VCaP (cell line): ENCODE results near the gene SPSB2.
A peak's percentile ranks its signal among the peaks of the same experiment; 100 is the strongest.
"Not testable (repeated sequence)": the region's sequence is repeated elsewhere in the genome, so short reads cannot be mapped to it uniquely, and the experiment has no call there.

Experiments used
- H3K27ac ChIP-seq: fragments of 450-650 bp; 2 replicates; pipeline ENCODE4 v1.5.1; 2017
- CTCF ChIP-seq: fragments of 450-650 bp; conservative IDR thresholded peaks from 2 replicates; pipeline ENCODE4 v1.5.1; 2017; ENCODE audit warnings: mild to moderate bottlenecking, moderate library complexity

The SPSB2 gene

GRCh38 chr12:6915789-6916285 lies 42.7 kb upstream of the SPSB2 start:
- H3K27ac ChIP-seq, result no peak overlapping the region
- no peak for TF ChIP-seq CTCF

- no peak for TF ChIP-seq CTCF
- peak overlapping the region; percentile 68 for H3K27ac ChIP-seq
These were observed 42.1 kb upstream of the SPSB2 start for GRCh38 chr12:6914947-6915788.

GRCh38 chr12:6914246-6914946 lies 41.3 kb upstream of the SPSB2 start, which contains the start of gene ENO2:
Gene ENO2 (plus strand): TSS chr12:6914580. CDS start chr12:6915833, 1,253 bp downstream.
- no peak for TF ChIP-seq CTCF
- peak within 1 kb of the TSS; percentile 68 for H3K27ac ChIP-seq

- no peak for TF ChIP-seq CTCF
- H3K27ac ChIP-seq, result no peak overlapping the region
These were observed 39.2 kb upstream of the SPSB2 start for GRCh38 chr12:6912164-6912935.

GRCh38 chr12:6909421-6910145 lies 36.5 kb upstream of the SPSB2 start:
- TF ChIP-seq CTCF, result no peak
- H3K27ac ChIP-seq, result no peak overlapping the region

GRCh38 chr12:6908141-6908540 lies 35.0 kb upstream of the SPSB2 start:
- not testable (repeated sequence) for H3K27ac ChIP-seq

GRCh38 chr12:6905414-6906040 lies 32.4 kb upstream of the SPSB2 start:
- TF ChIP-seq CTCF, result no peak
- H3K27ac ChIP-seq, result peak overlapping the region; percentile 67
